IPS-NIHi11 (cell line): ENCODE results near the gene AKAP10.
"Not testable (repeated sequence)": the region's sequence is repeated elsewhere in the genome, so short reads cannot be mapped to it uniquely, and the experiment has no call there.

Experiments
- DNase-seq: peaks from one replicate; pipeline ENCODE4 v3.0.0; 2012; ENCODE audit warnings: mixed read lengths, low spot score

Gene AKAP10

GRCh38 chr17:19979917-19980770 is 2.5 kb upstream of the AKAP10 start:
- no peak for DNase-seq

- DNase-seq, result no peak
These were observed 1.2 kb upstream of the AKAP10 start for GRCh38 chr17:19978805-19979211.

- DNase-seq, result no peak
These were observed 678 bp upstream of the AKAP10 start for GRCh38 chr17:19978209-19978802.

- no peak for DNase-seq
These were observed 2.0 kb downstream of the AKAP10 start for GRCh38 chr17:19975601-19976000.

GRCh38 chr17:19973156-19973555 is 4.5 kb downstream of the AKAP10 start:
- DNase-seq, result no peak

GRCh38 chr17:19962954-19963353 is 14.7 kb downstream of the AKAP10 start:
- DNase-seq, result not testable (repeated sequence)

GRCh38 chr17:19958023-19958422 is 19.6 kb downstream of the AKAP10 start:
- peak; percentile 58 for DNase-seq

- DNase-seq, result no peak
These were observed 22.5 kb downstream of the AKAP10 start for GRCh38 chr17:19955099-19955498.

GRCh38 chr17:19951411-19951810 is 26.2 kb downstream of the AKAP10 start:
- not testable (repeated sequence) for DNase-seq

GRCh38 chr17:19950624-19951195 is 26.9 kb downstream of the AKAP10 start:
- not testable (repeated sequence) for DNase-seq

- no peak for DNase-seq
These were observed 29.3 kb downstream of the AKAP10 start for GRCh38 chr17:19948116-19948943.

GRCh38 chr17:19946921-19947320 is 30.7 kb downstream of the AKAP10 start:
- no peak for DNase-seq

- no peak for DNase-seq
These were observed 32.5 kb downstream of the AKAP10 start for GRCh38 chr17:19945009-19945626.

GRCh38 chr17:19943599-19943998 is 34.0 kb downstream of the AKAP10 start:
- no peak for DNase-seq

GRCh38 chr17:19943026-19943425 is 34.6 kb downstream of the AKAP10 start:
- no peak for DNase-seq

- no peak for DNase-seq
These were observed 36.7 kb downstream of the AKAP10 start for GRCh38 chr17:19940722-19941464.

GRCh38 chr17:19939993-19940721 is 37.5 kb downstream of the AKAP10 start:
- no peak for DNase-seq

GRCh38 chr17:19938736-19939135 is 38.9 kb downstream of the AKAP10 start:
- DNase-seq, result no peak

GRCh38 chr17:19937522-19937921 is 40.1 kb downstream of the AKAP10 start:
- DNase-seq, result no peak

- DNase-seq, result no peak
These were observed 42.5 kb downstream of the AKAP10 start for GRCh38 chr17:19935169-19935568.
